D721Med (cell line): ENCODE measurements around the gene TTC28.

ENCODE experiments used
- DNase-seq: peaks from one replicate; pipeline ENCODE4 v3.0.0; 2011; ENCODE audit warnings: low spot score; ENCODE audit not compliant: insufficient read length
- FAIRE-seq: peaks from 2 replicates; lab custom pipeline; 2011; peaks lifted over from hg19 to GRCh38; lab: Jason Lieb, UNC
- CTCF ChIP-seq: IDR thresholded peaks from 2 replicates; pipeline ENCODE4 v1.5.1; 2012; ENCODE audit warnings: mild to moderate bottlenecking, control low read depth; ENCODE audit not compliant: insufficient read depth; ENCODE audit errors: missing control alignments

TTC28 gene

GRCh38 chr22:28639321-28639720 lies 40.3 kb downstream of the TTC28 start:
- DNase-seq (no peak), FAIRE-seq (no peak)
- no peak for TF ChIP-seq CTCF

- DNase-seq (no peak), FAIRE-seq (no peak)
- TF ChIP-seq CTCF, result no peak
Observed at GRCh38 chr22:28637225-28637624, 42.4 kb downstream of the TTC28 start.

GRCh38 chr22:28630177-28630574 lies 49.5 kb downstream of the TTC28 start:
- no peak for TF ChIP-seq CTCF
- DNase-seq (no peak), FAIRE-seq (no peak)

DNA sequence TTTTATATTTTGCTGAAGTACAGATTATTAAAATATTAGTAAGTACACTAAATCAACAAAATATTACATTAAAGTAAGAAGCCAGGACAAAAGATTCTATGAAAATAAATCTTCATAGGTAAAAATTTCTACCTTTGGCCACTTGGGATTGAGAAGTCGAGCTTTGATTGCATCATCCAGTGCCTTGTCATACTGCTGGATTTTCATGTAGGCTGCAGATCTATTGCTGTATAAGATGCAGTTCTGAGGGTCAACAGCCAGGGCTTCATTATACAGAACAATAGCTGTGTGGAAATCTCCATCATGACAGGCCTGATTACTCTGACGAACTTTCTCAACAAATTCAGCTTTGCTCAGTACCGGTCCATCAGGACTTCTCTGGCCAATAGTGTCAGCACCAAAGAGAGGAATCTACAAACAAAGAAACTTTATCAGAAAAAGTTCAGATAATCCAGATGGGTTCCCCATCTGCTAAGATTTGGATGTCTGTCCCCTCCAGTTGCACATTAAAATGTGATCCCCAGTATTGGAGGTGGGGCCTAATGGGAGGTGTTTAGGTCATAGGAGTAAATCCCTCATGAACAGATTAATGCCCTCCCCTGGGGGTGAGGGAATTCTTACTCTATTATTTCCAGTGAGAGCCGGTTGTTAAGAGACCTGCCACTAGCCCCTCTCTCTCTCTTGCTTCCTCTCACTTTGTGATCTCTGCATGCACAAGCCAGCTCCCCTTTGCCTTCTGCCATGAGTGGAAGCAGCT lies 50.0 kb downstream of the TTC28 start:
- FAIRE-seq, result no peak
- TF ChIP-seq CTCF, result no peak
- no peak for DNase-seq

GRCh38 chr22:28628766-28629165 lies 50.9 kb downstream of the TTC28 start:
- no peak for TF ChIP-seq CTCF
- FAIRE-seq (no peak), DNase-seq (no peak)

DNA sequence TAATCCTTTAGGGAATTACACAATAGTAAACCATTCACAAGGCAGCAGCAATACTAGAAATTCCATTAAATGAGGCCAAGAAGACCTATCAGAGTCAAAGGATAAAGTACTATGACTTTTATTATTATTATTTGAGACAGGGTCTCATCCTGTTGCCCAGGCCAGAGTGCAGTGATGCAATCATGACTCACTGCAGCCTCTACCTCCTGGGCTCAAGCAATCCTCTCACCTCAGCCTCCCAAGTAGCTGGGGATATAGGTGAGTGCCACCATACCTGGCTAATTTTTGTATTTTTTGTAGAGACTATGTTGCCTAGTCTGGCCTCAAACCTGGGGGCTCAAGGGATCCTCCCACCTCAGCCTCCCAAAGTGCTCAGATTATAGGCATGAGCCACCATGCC lies 51.8 kb downstream of the TTC28 start:
- FAIRE-seq (no peak), DNase-seq (no peak)
- no peak for TF ChIP-seq CTCF

DNA sequence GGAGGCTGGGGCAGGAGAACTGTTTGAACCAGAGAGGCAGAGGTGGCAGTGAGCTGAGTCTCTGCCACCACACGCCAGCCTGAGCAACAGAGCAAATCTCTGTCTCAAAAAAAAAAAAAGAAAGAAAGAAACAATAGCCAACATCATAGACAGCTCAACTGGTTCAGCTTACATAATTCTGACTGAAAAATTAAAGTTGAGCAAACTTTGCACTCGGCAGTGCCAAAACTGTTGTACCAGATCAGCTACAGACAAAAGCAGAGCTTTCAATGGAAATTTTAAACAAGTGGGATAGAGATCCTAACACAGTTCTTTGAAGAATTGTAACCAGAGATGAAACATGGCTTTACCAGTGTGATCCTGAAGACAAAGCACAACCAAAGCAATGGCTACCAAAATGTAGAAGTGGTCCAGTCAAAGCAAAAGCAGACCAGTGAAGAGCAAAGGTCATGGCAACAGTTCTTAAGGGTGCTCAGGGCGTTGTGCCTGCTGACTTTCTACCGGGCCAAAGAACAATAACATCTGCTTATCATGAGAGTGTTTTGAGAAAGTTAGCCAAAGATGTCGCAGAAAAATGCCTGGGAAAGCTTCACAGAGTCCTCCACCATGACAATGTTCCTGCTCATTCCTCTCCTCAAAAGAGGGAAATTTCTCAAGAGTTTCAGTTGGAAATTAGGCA lies 59.3 kb downstream of the TTC28 start:
- DNase-seq (no peak), FAIRE-seq (no peak)
- TF ChIP-seq CTCF, result no peak
